Neural progenitor cell (in vitro differentiated cells): ENCODE results near the gene TLN1. TPM values are rescaled to one million over a fixed set of nuclear protein-coding genes. Genes with fewer than 3 reads are reported as not detected.

ENCODE experiments used
- DNase-seq: peaks from one replicate; pipeline ENCODE4 v3.0.0-alpha.2; 2016; ENCODE audit warnings: low spot score
- H2AFZ ChIP-seq: fragments of 200-600 bp; sonication (generic); replicated peaks from 2 replicates; pipeline ENCODE4 v1.6.1; 2016; ENCODE audit warnings: antibody characterized with exemption
- H3F3A ChIP-seq: fragments of 200-600 bp; sonication (generic); 2 replicates; pipeline ENCODE4 v1.6.1; 2016; ENCODE audit warnings: antibody characterized with exemption, low read depth
- H3K27ac ChIP-seq: fragments of 200-600 bp; sonication (generic); 2 replicates; pipeline ENCODE4 v1.5.1; 2016; ENCODE audit warnings: mild to moderate bottlenecking
- H3K27me3 ChIP-seq: fragments of 200-600 bp; sonication (generic); 2 replicates; pipeline ENCODE4 v1.6.1; 2016; ENCODE audit warnings: mild to moderate bottlenecking, moderate library complexity
- H3K36me3 ChIP-seq: fragments of 200-600 bp; sonication (generic); 2 replicates; pipeline ENCODE4 v1.5.1; 2016
- H3K4me1 ChIP-seq: fragments of 200-600 bp; sonication (generic); 2 replicates; pipeline ENCODE4 v1.6.1; 2016; ENCODE audit warnings: mixed run types
- H3K4me2 ChIP-seq: fragments of 200-600 bp; sonication (generic); 2 replicates; pipeline ENCODE4 v1.6.1; 2016
- H3K4me3 ChIP-seq: fragments of 200-600 bp; sonication (generic); 2 replicates; pipeline ENCODE4 v1.5.1; 2016
- H3K79me2 ChIP-seq: fragments of 200-600 bp; sonication (generic); 2 replicates; pipeline ENCODE4 v1.6.1; 2016; ENCODE audit warnings: low read depth
- H3K9ac ChIP-seq: fragments of 200-600 bp; sonication (generic); 2 replicates; pipeline ENCODE4 v1.6.1; 2016
- H3K9me3 ChIP-seq: fragments of 200-600 bp; sonication (generic); 2 replicates; pipeline ENCODE4 v1.5.1; 2016; ENCODE audit warnings: low read depth
- H4K20me1 ChIP-seq: fragments of 200-600 bp; sonication (generic); 2 replicates; pipeline ENCODE4 v1.6.1; 2016; ENCODE audit warnings: low read depth
- H3K27ac Mint-ChIP-seq: 3 replicates; pipeline ENCODE4 v1.8.0; 2021; ENCODE audit warnings: mixed read lengths
- H3K27me3 Mint-ChIP-seq: 2 replicates; pipeline ENCODE4 v1.8.0; 2022; ENCODE audit warnings: low read depth, mild to moderate bottlenecking, inconsistent platforms, moderate library complexity, mixed read lengths; ENCODE audit not compliant: insufficient read depth
- H3K36me3 Mint-ChIP-seq: 3 replicates; pipeline ENCODE4 v1.8.0; 2021; ENCODE audit warnings: mixed read lengths
- H3K4me1 Mint-ChIP-seq: 3 replicates; pipeline ENCODE4 v1.8.0; 2021; ENCODE audit warnings: mixed read lengths
- H3K4me3 Mint-ChIP-seq: 3 replicates; pipeline ENCODE4 v1.8.0; 2021; ENCODE audit warnings: mild to moderate bottlenecking, moderate library complexity, mixed read lengths
- H3K9me3 Mint-ChIP-seq: 3 replicates; pipeline ENCODE4 v1.8.0; 2020; ENCODE audit warnings: mixed read lengths
- CTCF ChIP-seq: fragments of 200-600 bp; sonication (generic); IDR thresholded peaks from 2 replicates; pipeline ENCODE4 v1.5.1; 2017; ENCODE audit warnings: antibody characterized with exemption, mild to moderate bottlenecking
- EZH2 ChIP-seq: fragments of 200-600 bp; sonication (generic); IDR thresholded peaks from 2 replicates; pipeline ENCODE4 v1.6.1; 2017; ENCODE audit warnings: antibody characterized with exemption, mild to moderate bottlenecking, moderate library complexity
- EZH2phosphoT487 ChIP-seq: fragments of 200-600 bp; sonication (generic); IDR thresholded peaks from 2 replicates; pipeline ENCODE4 v1.6.1; 2017; ENCODE audit warnings: antibody characterized with exemption
- total RNA-seq: library from RNA; depleted of rRNA; stranded (reverse); fragments of >200 nt; gene quantifications from 2 replicates; pipeline ENCODE4 v1.2.3, GENCODE V29; 2015; ENCODE audit warnings: low replicate concordance

Gene TLN1
- total RNA-seq, 1 donor from 2014 or later, result 36.7 TPM

DNA sequence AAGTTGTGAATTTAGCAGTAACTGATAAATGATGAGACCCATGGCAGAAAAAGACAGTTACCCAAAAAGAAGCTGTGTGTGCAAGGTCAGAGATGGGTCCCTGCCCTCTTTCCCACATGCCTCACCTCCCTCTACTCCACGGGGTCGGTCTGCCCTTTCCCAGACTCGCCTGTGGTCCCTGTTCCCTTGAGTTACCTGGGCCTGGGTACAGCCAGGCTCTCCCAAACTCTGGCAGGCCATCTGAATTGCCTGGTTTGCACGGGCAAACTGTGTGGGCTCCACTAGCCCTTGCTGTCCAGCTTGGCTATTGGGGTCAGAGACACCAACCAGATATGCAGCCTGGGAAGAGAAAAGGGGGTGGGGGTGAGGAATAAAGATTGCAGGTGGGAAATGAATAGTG, 23.8 kb downstream of the TLN1 start:
- Histone ChIP-seq H3K9me3 (no peaks in the 10 kb centered on the region), H2AFZ (no peak overlapping the region), H3K4me1 (no peaks in the 10 kb centered on the region), H3K9ac (no peak overlapping the region), H3K4me3 (no peak overlapping the region), H3K36me3 (no peaks in the 10 kb centered on the region), H3K79me2 (no peaks in the 10 kb centered on the region), H3K27me3 (no peaks in the 10 kb centered on the region), H3K27ac (no peak overlapping the region), H3K4me2 (no peak overlapping the region), H3F3A (no peaks in the 10 kb centered on the region), H4K20me1 (no peaks in the 10 kb centered on the region)
- Mint-ChIP-seq H3K27ac (no peak overlapping the region), H3K27me3 (peaks cover 4% of the 10 kb centered on the region), H3K4me3 (no peak overlapping the region), H3K4me1 (no peaks in the 10 kb centered on the region), H3K9me3 (no peaks in the 10 kb centered on the region), H3K36me3 (peaks cover 48% of the 10 kb centered on the region)
- TF ChIP-seq CTCF (no peak), EZH2phosphoT487 (no peak), EZH2 (no peak)
- DNase-seq, result no peak

DNA sequence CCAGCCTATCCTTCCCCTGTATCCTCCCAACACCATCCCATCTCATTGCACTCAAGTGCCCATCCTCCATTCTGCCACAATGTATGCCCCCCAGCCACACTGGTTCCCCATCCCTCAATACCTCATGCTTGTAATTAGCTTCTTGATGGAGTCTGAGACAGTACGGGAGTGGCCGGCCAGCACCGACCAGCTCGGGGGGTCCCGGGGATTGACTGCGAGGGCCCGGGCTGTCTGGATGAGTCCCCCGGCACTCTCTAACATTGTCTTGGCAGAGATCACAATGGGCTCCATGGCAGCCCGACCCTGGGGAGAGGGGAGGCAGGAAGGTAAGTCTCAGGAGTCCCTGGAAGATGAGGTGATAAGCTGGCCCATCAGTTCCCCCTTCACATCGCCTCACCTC, 25.0 kb downstream of the TLN1 start:
- no peak overlapping the region for H2AFZ ChIP-seq
- Mint-ChIP-seq H3K27me3 (peaks cover 4% of the 10 kb centered on the region), H3K9me3 (no peaks in the 10 kb centered on the region), H3K27ac (no peak overlapping the region), H3K4me1 (no peaks in the 10 kb centered on the region), H3K4me3 (no peak overlapping the region), H3K36me3 (peaks cover 45% of the 10 kb centered on the region)
- H3K4me3 ChIP-seq, result no peak overlapping the region
- H3K9ac ChIP-seq, result no peak overlapping the region
- TF ChIP-seq EZH2phosphoT487 (no peak), EZH2 (no peak), CTCF (no peak)
- no peaks in the 10 kb centered on the region for H3F3A ChIP-seq
- no peaks in the 10 kb centered on the region for H3K36me3 ChIP-seq
- H3K79me2 ChIP-seq, result no peaks in the 10 kb centered on the region
- H3K4me2 ChIP-seq, result no peak overlapping the region
- no peak for DNase-seq
- no peaks in the 10 kb centered on the region for H3K27me3 ChIP-seq
- no peaks in the 10 kb centered on the region for H3K9me3 ChIP-seq
- H4K20me1 ChIP-seq, result no peaks in the 10 kb centered on the region
- no peaks in the 10 kb centered on the region for H3K4me1 ChIP-seq
- no peak overlapping the region for H3K27ac ChIP-seq

DNA sequence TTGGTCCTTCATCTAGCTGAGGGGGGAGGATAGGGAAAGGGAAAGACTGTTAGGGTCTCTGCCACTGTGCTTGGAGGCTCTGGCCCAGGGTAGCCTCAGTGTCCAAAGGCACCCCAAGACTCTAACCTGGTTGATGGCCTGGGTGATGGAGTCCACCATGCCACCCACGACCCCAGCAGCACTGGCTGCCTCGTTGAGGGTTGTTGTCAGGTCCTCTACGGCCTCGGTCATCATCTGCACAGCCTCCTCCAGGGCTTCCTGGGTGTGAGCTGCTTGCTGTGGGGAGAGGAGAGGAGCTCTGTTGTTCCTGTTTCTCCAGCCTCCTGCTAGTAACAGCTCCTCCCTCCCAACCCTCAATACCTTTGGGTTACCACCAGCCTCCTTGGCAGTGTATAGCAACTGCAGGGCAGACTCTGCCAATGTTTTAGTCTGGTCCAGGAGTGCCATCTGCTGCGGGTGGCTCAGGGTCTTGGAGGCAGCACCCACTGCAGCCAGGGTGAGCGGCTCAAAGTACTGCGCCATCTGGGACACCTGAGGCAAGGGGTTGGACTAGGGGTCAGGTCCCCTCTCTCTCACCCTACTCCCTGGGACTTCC, 26.1 kb downstream of the TLN1 start:
- Histone ChIP-seq H3K9me3 (no peaks in the 10 kb centered on the region), H2AFZ (no peak overlapping the region), H3K27ac (no peak overlapping the region), H3K36me3 (no peaks in the 10 kb centered on the region), H3K9ac (no peak overlapping the region), H3K27me3 (no peaks in the 10 kb centered on the region), H3F3A (no peaks in the 10 kb centered on the region), H3K79me2 (no peaks in the 10 kb centered on the region), H3K4me1 (no peaks in the 10 kb centered on the region), H3K4me2 (no peak overlapping the region), H3K4me3 (no peak overlapping the region), H4K20me1 (no peaks in the 10 kb centered on the region)
- TF ChIP-seq EZH2phosphoT487 (no peak), EZH2 (no peak), CTCF (no peak)
- H3K9me3 Mint-ChIP-seq, result no peaks in the 10 kb centered on the region
- no peak overlapping the region for H3K27ac Mint-ChIP-seq
- no peak overlapping the region for H3K4me3 Mint-ChIP-seq
- no peaks in the 10 kb centered on the region for H3K4me1 Mint-ChIP-seq
- H3K27me3 Mint-ChIP-seq, result peaks cover 4% of the 10 kb centered on the region
- H3K36me3 Mint-ChIP-seq, result peaks cover 39% of the 10 kb centered on the region
- no peak for DNase-seq
